GM18868 (cell line): Measurements from ENCODE around the gene OR10R2.

ENCODE experiments used
- ATAC-seq: cut with Tn5 transposase; IDR thresholded peaks from one replicate; pipeline ENCODE4 v1.9.1; 2021; ENCODE audit warnings: mild to moderate bottlenecking, moderate library complexity; ENCODE audit not compliant: unreplicated experiment

The OR10R2 gene

DNA sequence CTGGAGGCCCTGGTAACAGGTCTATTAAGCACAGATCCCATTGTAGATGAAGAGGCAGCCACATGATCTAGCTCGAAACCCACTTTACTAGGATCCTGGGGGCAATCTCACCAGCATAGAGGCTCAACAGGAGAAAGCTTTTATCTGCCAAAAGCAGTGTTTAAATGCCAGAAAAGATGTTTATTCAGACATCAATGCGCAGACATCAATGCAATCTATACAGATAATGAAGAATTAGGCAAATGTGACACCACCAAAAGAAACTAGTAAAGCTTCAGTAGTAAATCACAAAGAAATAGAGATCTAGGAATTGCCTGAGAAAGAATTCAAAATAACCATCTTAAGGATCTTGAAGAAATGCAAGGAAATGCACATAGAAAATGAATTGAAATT lies 49.6 kb downstream of the OR10R2 start:
- ATAC-seq = no peak

- peak; percentile 67 for ATAC-seq
Measured at GRCh38 chr1:158527190-158527815, 55.3 kb downstream of the OR10R2 start.
